GM23248 (cell line): ENCODE results near the gene CPHXL2. TPM values are rescaled to one million over a fixed set of nuclear protein-coding genes. Genes with fewer than 3 reads are reported as not detected.

ENCODE experiments used
- DNase-seq: peaks from one replicate; pipeline ENCODE4 v3.0.0-alpha.2; 2015
- H2AFZ ChIP-seq: fragments of 200-600 bp; sonication (generic); 2 replicates; pipeline ENCODE4 v1.6.1; 2016; ENCODE audit warnings: antibody characterized with exemption
- H3F3A ChIP-seq: fragments of 200-600 bp; sonication (generic); 2 replicates; pipeline ENCODE4 v1.6.1; 2016; ENCODE audit warnings: mild to moderate bottlenecking, antibody characterized with exemption, mixed run types; ENCODE audit not compliant: insufficient read depth
- H3K27ac ChIP-seq: fragments of 200-600 bp; sonication (generic); 2 replicates; pipeline ENCODE4 v1.5.1; 2016; ENCODE audit warnings: mild to moderate bottlenecking
- H3K27me3 ChIP-seq: fragments of 200-600 bp; sonication (generic); replicated peaks from 2 replicates; pipeline ENCODE4 v1.6.1; 2016; ENCODE audit warnings: mild to moderate bottlenecking; ENCODE audit not compliant: insufficient read depth
- H3K36me3 ChIP-seq: fragments of 200-600 bp; sonication (generic); 2 replicates; pipeline ENCODE4 v1.6.1; 2016; ENCODE audit warnings: low read depth, mild to moderate bottlenecking
- H3K4me1 ChIP-seq: fragments of 200-600 bp; sonication (generic); 2 replicates; pipeline ENCODE4 v1.6.1; 2016; ENCODE audit warnings: mild to moderate bottlenecking; ENCODE audit not compliant: insufficient read depth
- H3K4me2 ChIP-seq: fragments of 200-600 bp; sonication (generic); one replicate; pipeline ENCODE4 v1.6.1; 2016; ENCODE audit warnings: mild to moderate bottlenecking; ENCODE audit not compliant: unreplicated experiment
- H3K4me3 ChIP-seq: fragments of 200-600 bp; sonication (generic); 2 replicates; pipeline ENCODE4 v1.5.1; 2016; ENCODE audit warnings: mild to moderate bottlenecking
- H3K79me2 ChIP-seq: fragments of 200-600 bp; sonication (generic); 2 replicates; pipeline ENCODE4 v1.6.1; 2016; ENCODE audit warnings: mild to moderate bottlenecking; ENCODE audit not compliant: insufficient read depth
- H3K9ac ChIP-seq: fragments of 200-600 bp; sonication (generic); 2 replicates; pipeline ENCODE4 v1.6.1; 2016; ENCODE audit warnings: mild to moderate bottlenecking
- H3K9me2 ChIP-seq: fragments of 200-600 bp; sonication (generic); 2 replicates; pipeline ENCODE4 v1.6.1; 2016; ENCODE audit warnings: mixed run types, mild to moderate bottlenecking, moderate library complexity; ENCODE audit not compliant: insufficient read depth
- H3K9me3 ChIP-seq: fragments of 200-600 bp; sonication (generic); one replicate; pipeline ENCODE4 v1.6.1; 2017; ENCODE audit warnings: low read depth
- H4K20me1 ChIP-seq: fragments of 200-600 bp; sonication (generic); 2 replicates; pipeline ENCODE4 v1.6.0; 2016; ENCODE audit not compliant: insufficient read depth
- EZH2 ChIP-seq: fragments of 200-600 bp; sonication (generic); IDR thresholded peaks from 2 replicates; pipeline ENCODE4 v1.6.1; 2018; ENCODE audit warnings: antibody characterized with exemption, mild to moderate bottlenecking; ENCODE audit not compliant: insufficient read depth, poor library complexity, severe bottlenecking
- EZH2phosphoT487 ChIP-seq: fragments of 200-600 bp; sonication (generic); IDR thresholded peaks from 2 replicates; pipeline ENCODE4 v1.6.1; 2018; ENCODE audit warnings: antibody characterized with exemption, moderate library complexity, mild to moderate bottlenecking, low read depth; ENCODE audit not compliant: insufficient read depth
- WGBS, 2 experiments: methylation state at CpG; one replicate each; pipeline ENCODE4 v1.1.6; 2015 to 2017; ENCODE audit warnings: low lambda C conversion rate in 2 of 2, low coverage in 1 of 2; ENCODE audit errors: missing lambda C conversion rate in 2 of 2; 5-methylcytosine and 5-hydroxymethylcytosine counted together
- in situ Hi-C: fragments of 300-500 bp; cut with MboI; formaldehyde crosslinking; loops from 2 replicates; pipeline ENCODE4 v1.15.0; 2020
- polyA plus RNA-seq: library from polyadenylated mRNA; unstranded; fragments of >200 nt; fragmentation: Nextera tagmentation; extraction: Ambion mirVana; gene quantifications from 2 replicates; pipeline ENCODE4 v1.2.1, GENCODE V29; 2016
- total RNA-seq: library from RNA; depleted of rRNA; stranded (reverse); fragments of >200 nt; shearing (Covaris generic); gene quantifications from 2 replicates; pipeline ENCODE4 v1.2.3, GENCODE V29; 2014

CPHXL2 gene
- total and polyA plus RNA-seq, 2 experiments from 2014 or later, result 0.15 TPM; not detected in 1

DNA sequence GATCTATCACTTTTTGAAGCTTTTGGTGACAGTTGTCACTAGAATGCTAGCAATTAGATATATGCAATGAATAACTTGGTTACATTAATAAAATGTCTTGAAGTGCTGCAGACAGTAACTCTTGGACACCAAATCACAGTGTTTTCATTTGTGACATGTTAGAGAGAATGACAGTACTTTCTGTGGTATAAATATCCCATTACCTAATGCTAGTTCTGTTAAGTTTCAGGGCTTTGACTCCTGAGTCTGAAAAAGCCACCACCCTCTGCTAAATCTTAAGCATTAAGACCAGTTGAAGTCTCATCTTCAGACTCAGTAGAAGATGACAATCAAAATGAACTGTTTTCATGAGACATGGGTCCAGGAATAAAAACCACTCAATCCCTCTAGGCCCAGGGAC lies 10.6 kb upstream of the CPHXL2 start:
- Histone ChIP-seq H3K9me3 (no peaks in the 10 kb centered on the region), H3K36me3 (no peaks in the 10 kb centered on the region)
- in situ Hi-C loops, result no loop called here

DNA sequence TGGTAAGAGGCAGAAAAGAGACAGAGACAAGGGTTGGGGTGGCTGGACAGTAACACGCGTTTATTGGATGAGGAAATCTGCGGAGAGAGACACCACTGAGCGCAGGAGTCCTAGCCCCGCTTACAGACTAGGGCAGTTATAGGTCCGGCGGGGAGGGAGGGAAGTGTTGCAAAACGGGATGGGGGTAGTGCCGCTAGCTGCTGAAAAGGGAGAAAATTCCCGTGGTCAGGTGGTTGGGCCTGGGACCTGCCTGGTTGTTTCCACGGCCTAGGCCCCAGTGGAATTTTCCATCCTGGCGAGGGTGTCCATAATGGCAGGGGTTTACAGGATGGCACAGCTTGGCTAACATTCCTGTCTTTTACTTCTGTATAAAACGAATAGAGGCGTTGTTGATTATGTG lies 5.5 kb upstream of the CPHXL2 start:
- Histone ChIP-seq H3K4me1 (no peaks in the 10 kb centered on the region), H3K27me3 (no peaks in the 10 kb centered on the region), H3K4me3 (no peak overlapping the region), H3K79me2 (no peaks in the 10 kb centered on the region), H3K9me3 (no peaks in the 10 kb centered on the region), H3K4me2 (no peak overlapping the region), H3K27ac (no peak overlapping the region), H3K9ac (no peak overlapping the region), H3F3A (no peaks in the 10 kb centered on the region), H3K36me3 (no peaks in the 10 kb centered on the region), H4K20me1 (no peaks in the 10 kb centered on the region), H2AFZ (no peak overlapping the region), H3K9me2 (no peaks in the 10 kb centered on the region)
- in situ Hi-C loops, result no loop called here
- 76 to 77% methylated on average over 14 of the region's 14 CpGs for WGBS, 2 experiments
- no peak for DNase-seq
- TF ChIP-seq EZH2phosphoT487 (no peak), EZH2 (no peak)

More for the DNA sequence above, 10.6 kb upstream of the CPHXL2 start:
- no peak overlapping the region for H3K9ac ChIP-seq
- H3K4me1 ChIP-seq, result no peaks in the 10 kb centered on the region
- H2AFZ ChIP-seq, result no peak overlapping the region
- no peak overlapping the region for H3K27ac ChIP-seq
- no peaks in the 10 kb centered on the region for H4K20me1 ChIP-seq
- no peak for TF ChIP-seq EZH2phosphoT487
- TF ChIP-seq EZH2, result no peak
- H3K9me2 ChIP-seq, result no peaks in the 10 kb centered on the region
- DNase-seq, result no peak
- no peaks in the 10 kb centered on the region for H3K27me3 ChIP-seq
- H3K4me2 ChIP-seq, result no peak overlapping the region
- H3K4me3 ChIP-seq, result no peak overlapping the region
- no peaks in the 10 kb centered on the region for H3K79me2 ChIP-seq
- no peaks in the 10 kb centered on the region for H3F3A ChIP-seq

DNA sequence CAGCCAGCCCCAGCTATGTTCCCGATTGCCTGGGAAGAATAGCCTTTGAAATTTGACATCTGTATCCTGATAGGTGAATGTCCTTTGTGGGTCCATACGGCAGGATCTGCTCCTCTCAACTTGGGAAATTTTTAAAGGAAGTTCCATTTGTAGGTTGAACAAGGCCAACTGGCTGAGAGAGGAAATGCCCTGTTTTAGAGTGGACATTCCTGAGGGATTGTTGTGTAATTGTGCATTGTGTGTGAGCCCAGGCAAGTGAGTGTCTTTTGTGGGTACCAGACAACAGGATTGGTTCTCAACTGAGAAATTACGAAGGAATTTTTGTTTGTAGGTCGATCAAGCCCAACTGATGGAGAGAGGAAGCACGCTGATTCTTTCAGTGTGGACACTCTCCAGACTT lies 2.6 kb upstream of the CPHXL2 start:
- H3K36me3 ChIP-seq, result no peaks in the 10 kb centered on the region
- H2AFZ ChIP-seq, result no peak overlapping the region
- peak; percentile 6 for DNase-seq
- no peaks in the 10 kb centered on the region for H3K9me3 ChIP-seq
- H4K20me1 ChIP-seq, result no peaks in the 10 kb centered on the region
- no peak overlapping the region for H3K4me3 ChIP-seq
- no peaks in the 10 kb centered on the region for H3F3A ChIP-seq
- H3K4me1 ChIP-seq, result no peaks in the 10 kb centered on the region
- TF ChIP-seq EZH2phosphoT487 (no peak), EZH2 (no peak)
- H3K9me2 ChIP-seq, result no peaks in the 10 kb centered on the region
- in situ Hi-C loops, result no loop called here
- H3K27me3 ChIP-seq, result no peaks in the 10 kb centered on the region
- H3K79me2 ChIP-seq, result no peaks in the 10 kb centered on the region
- no peak overlapping the region for H3K9ac ChIP-seq
- no peak overlapping the region for H3K4me2 ChIP-seq
- 73 to 76% methylated on average over 5 of the region's 5 CpGs for WGBS, 2 experiments
- no peak overlapping the region for H3K27ac ChIP-seq

- H2AFZ ChIP-seq, result no peak overlapping the region
- in situ Hi-C loops, result no loop called here
- H4K20me1 ChIP-seq, result no peaks in the 10 kb centered on the region
- no peak overlapping the region for H3K4me2 ChIP-seq
- no peaks in the 10 kb centered on the region for H3K9me3 ChIP-seq
- no peak overlapping the region for H3K27ac ChIP-seq
- H3K4me3 ChIP-seq, result no peak overlapping the region
- no peak for TF ChIP-seq EZH2phosphoT487
- no peak for TF ChIP-seq EZH2
- H3K9ac ChIP-seq, result no peak overlapping the region
- no peaks in the 10 kb centered on the region for H3K79me2 ChIP-seq
- H3K4me1 ChIP-seq, result no peaks in the 10 kb centered on the region
- DNase-seq, result no peak
- H3F3A ChIP-seq, result no peaks in the 10 kb centered on the region
- no peaks in the 10 kb centered on the region for H3K27me3 ChIP-seq
- H3K36me3 ChIP-seq, result no peaks in the 10 kb centered on the region
- H3K9me2 ChIP-seq, result no peaks in the 10 kb centered on the region
Observed at GRCh38 chr16:75667503-75667902, 9.3 kb downstream of the CPHXL2 start.

DNA sequence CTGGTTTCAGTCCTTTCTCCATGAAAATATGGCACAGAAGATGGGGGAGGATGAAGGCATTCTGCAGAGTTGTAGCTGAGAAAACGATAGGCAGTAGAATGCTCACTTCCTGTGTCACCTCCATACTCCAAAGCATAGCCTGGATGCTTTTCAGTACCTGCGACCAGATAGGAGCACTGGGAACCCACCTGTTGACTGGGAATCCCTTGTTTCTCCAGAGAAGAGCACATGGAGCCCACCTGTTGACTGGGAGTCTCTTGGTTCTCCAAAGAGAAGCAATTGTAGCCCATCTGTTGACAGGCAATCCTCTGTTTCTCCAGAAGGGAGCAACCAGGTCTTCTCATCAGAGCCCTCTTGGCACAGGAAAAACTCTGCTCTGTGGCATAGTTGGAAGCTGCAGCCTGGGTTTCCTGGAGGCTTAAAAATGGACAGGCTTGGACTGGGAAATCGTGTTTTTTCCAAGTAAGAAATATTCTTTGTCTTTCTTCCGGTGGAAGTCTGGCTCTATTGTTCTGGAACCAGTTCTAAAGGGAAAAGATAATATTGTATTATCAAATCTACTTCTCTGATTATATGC lies 16.0 kb downstream of the CPHXL2 start:
- in situ Hi-C loops, result no loop called here

More for the DNA sequence above, 16.0 kb downstream of the CPHXL2 start:
- H3K9ac ChIP-seq, result no peak overlapping the region
- H3K79me2 ChIP-seq, result peaks cover 30% of the 10 kb centered on the region
- no peaks in the 10 kb centered on the region for H3F3A ChIP-seq
- no peaks in the 10 kb centered on the region for H4K20me1 ChIP-seq
- H3K27ac ChIP-seq, result no peak overlapping the region
- H3K4me2 ChIP-seq, result no peak overlapping the region
- no peak for DNase-seq
- H3K27me3 ChIP-seq, result no peaks in the 10 kb centered on the region
- no peak overlapping the region for H2AFZ ChIP-seq
- WGBS, 2 experiments, result 61 to 68% methylated on average over 4 of the region's 4 CpGs
- H3K9me3 ChIP-seq, result no peaks in the 10 kb centered on the region
- TF ChIP-seq EZH2phosphoT487, result no peak
- no peak for TF ChIP-seq EZH2
- no peaks in the 10 kb centered on the region for H3K9me2 ChIP-seq
- peaks cover 35% of the 10 kb centered on the region for H3K36me3 ChIP-seq
- no peaks in the 10 kb centered on the region for H3K4me1 ChIP-seq
- no peak overlapping the region for H3K4me3 ChIP-seq
